Measurements from ENCODE around the gene SMARCD1. TPM values are rescaled to one million over a fixed set of nuclear protein-coding genes. Genes with fewer than 3 reads are reported as not detected.

The SMARCD1 gene
- total and polyA plus RNA-seq, 9 of the 15 experiments (the other 6 are each of a cell fraction or from before 2014, with no cell fraction given) = 0.86 to 91.7 (median 48.0) TPM

- no peak for TF ChIP-seq CREB3L1 (IDR thresholded peaks at IDR 0.05; ENCODE audit: borderline replicate concordance, low read depth)
- TF ChIP-seq OTX1 (CRISPR knock-in tag; IDR thresholded peaks at IDR 0.05) = no peak
- TF ChIP-seq ZFP1 (CRISPR knock-in tag; IDR thresholded peaks at IDR 0.05) = no peak
- TF ChIP-seq ZNF395 (CRISPR knock-in tag; IDR thresholded peaks at IDR 0.05) = no peak
- no peak for TF ChIP-seq RHOXF2B (CRISPR knock-in tag; conservative IDR thresholded peaks at IDR 0.05)
- no peak for TF ChIP-seq RBM39 (optimal IDR thresholded peaks at IDR 0.05; ENCODE audit: low read depth, low read length)
- TF ChIP-seq, protein P1, sequence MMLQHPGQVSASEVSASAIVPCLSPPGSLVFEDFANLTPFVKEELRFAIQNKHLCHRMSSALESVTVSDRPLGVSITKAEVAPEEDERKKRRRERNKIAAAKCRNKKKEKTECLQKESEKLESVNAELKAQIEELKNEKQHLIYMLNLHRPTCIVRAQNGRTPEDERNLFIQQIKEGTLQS (IDR thresholded peaks at IDR 0.05) = no peak
- TF ChIP-seq, protein P1 (CRISPR knock-in tag; conservative IDR thresholded peaks at IDR 0.05) = no peak
- TF ChIP-seq, protein P2, sequence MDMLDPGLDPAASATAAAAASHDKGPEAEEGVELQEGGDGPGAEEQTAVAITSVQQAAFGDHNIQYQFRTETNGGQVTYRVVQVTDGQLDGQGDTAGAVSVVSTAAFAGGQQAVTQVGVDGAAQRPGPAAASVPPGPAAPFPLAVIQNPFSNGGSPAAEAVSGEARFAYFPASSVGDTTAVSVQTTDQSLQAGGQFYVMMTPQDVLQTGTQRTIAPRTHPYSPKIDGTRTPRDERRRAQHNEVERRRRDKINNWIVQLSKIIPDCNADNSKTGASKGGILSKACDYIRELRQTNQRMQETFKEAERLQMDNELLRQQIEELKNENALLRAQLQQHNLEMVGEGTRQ (CRISPR knock-in tag; IDR thresholded peaks at IDR 0.05) = no peak
Measured at GRCh38 chr12:50102646-50103309, 17.6 kb downstream of the SMARCD1 start (continued).

All from K562 (cell line).